GM23338 (cell line): Measurements from ENCODE around the gene NEU1. TPM values are rescaled to one million over a fixed set of nuclear protein-coding genes. Genes with fewer than 3 reads are reported as not detected.
A peak's percentile ranks its signal among the peaks of the same experiment; 100 is the strongest.

Source experiments
- ATAC-seq: fragments of 200-7000 bp; cut with Tn5 transposase; 3 replicates; pipeline ENCODE4 v1.9.1; 2020
- DNase-seq: peaks from one replicate; pipeline ENCODE4 v3.0.0-alpha.2; 2015; ENCODE audit warnings: low spot score
- H2AFZ ChIP-seq: fragments of 200-600 bp; sonication (generic); 2 replicates; pipeline ENCODE4 v1.8.0; 2016; ENCODE audit warnings: antibody characterized with exemption, mild to moderate bottlenecking, moderate library complexity
- H3F3A ChIP-seq: fragments of 200-600 bp; sonication (generic); replicated peaks from 2 replicates; pipeline ENCODE4 v1.8.0; 2017; ENCODE audit warnings: antibody characterized with exemption, mixed run types, low read depth
- H3K27ac ChIP-seq: fragments of 200-600 bp; sonication (generic); 2 replicates; pipeline ENCODE4 v1.6.1; 2016; ENCODE audit warnings: low read depth
- H3K27me3 ChIP-seq: fragments of 200-600 bp; sonication (generic); 2 replicates; pipeline ENCODE4 v1.8.0; 2016; ENCODE audit warnings: mild to moderate bottlenecking, mixed run types, moderate library complexity; ENCODE audit not compliant: insufficient read depth
- H3K36me3 ChIP-seq: fragments of 200-600 bp; sonication (generic); 2 replicates; pipeline ENCODE4 v1.8.0; 2016; ENCODE audit warnings: mild to moderate bottlenecking; ENCODE audit not compliant: insufficient read depth
- H3K4me1 ChIP-seq: fragments of 200-600 bp; sonication (generic); 2 replicates; pipeline ENCODE4 v1.8.0; 2016; ENCODE audit warnings: mild to moderate bottlenecking, moderate library complexity; ENCODE audit not compliant: insufficient read depth
- H3K4me2 ChIP-seq: fragments of 200-600 bp; sonication (generic); 2 replicates; pipeline ENCODE4 v1.7.1; 2017; ENCODE audit warnings: mixed run types
- H3K4me3 ChIP-seq: fragments of 200-600 bp; sonication (generic); 2 replicates; pipeline ENCODE4 v1.6.1; 2016; ENCODE audit warnings: mixed run types
- H3K79me2 ChIP-seq: fragments of 200-600 bp; sonication (generic); replicated peaks from 2 replicates; pipeline ENCODE4 v1.8.0; 2017; ENCODE audit warnings: mild to moderate bottlenecking; ENCODE audit not compliant: insufficient read depth
- H3K9me2 ChIP-seq: fragments of 200-600 bp; sonication (generic); 2 replicates; pipeline ENCODE4 v1.8.0; 2017; ENCODE audit not compliant: insufficient read depth
- H4K20me1 ChIP-seq: fragments of 200-600 bp; sonication (generic); replicated peaks from 2 replicates; pipeline ENCODE4 v1.8.0; 2017; ENCODE audit warnings: mild to moderate bottlenecking; ENCODE audit not compliant: insufficient read depth
- H3K27ac Mint-ChIP-seq: 2 replicates; pipeline ENCODE4 v1.8.0; 2020; ENCODE audit warnings: inconsistent platforms, mild to moderate bottlenecking, moderate library complexity, mixed read lengths
- H3K27me3 Mint-ChIP-seq: 3 replicates; pipeline ENCODE4 v1.8.0; 2022; ENCODE audit warnings: low read depth, mild to moderate bottlenecking, moderate library complexity, mixed read lengths, inconsistent platforms; ENCODE audit not compliant: insufficient read depth, poor library complexity
- H3K36me3 Mint-ChIP-seq: 3 replicates; pipeline ENCODE4 v1.8.0; 2021; ENCODE audit warnings: low read depth, mild to moderate bottlenecking, inconsistent platforms, moderate library complexity, mixed read lengths
- H3K4me1 Mint-ChIP-seq: 3 replicates; pipeline ENCODE4 v1.8.0; 2020; ENCODE audit warnings: mild to moderate bottlenecking, inconsistent platforms, mixed read lengths
- H3K4me3 Mint-ChIP-seq: 3 replicates; pipeline ENCODE4 v1.8.0; 2021; ENCODE audit warnings: moderate library complexity, mild to moderate bottlenecking, inconsistent platforms, mixed read lengths
- H3K9me3 Mint-ChIP-seq: 3 replicates; pipeline ENCODE4 v1.8.0; 2020; ENCODE audit warnings: moderate library complexity, mild to moderate bottlenecking, inconsistent platforms, mixed read lengths
- POLR2AphosphoS5 ChIP-seq: IDR thresholded peaks from 2 replicates; pipeline ENCODE4 v1.6.1; 2016; ENCODE audit warnings: antibody characterized with exemption, low read depth
- ZNF114 ChIP-seq: fragments of 250-450 bp; sonication (Bioruptor Pico); IDR thresholded peaks from 2 replicates; pipeline ENCODE4 v1.5.0; 2020; ENCODE audit warnings: mild to moderate bottlenecking, moderate library complexity
- ZNF331 ChIP-seq: fragments of 250-450 bp; sonication (Bioruptor Pico); IDR thresholded peaks from 2 replicates; pipeline ENCODE4 v1.5.0; 2020; ENCODE audit warnings: low read depth, mild to moderate bottlenecking, moderate library complexity
- polyA plus RNA-seq: library from polyadenylated mRNA; unstranded; fragments of >200 nt; fragmentation: Nextera tagmentation; extraction: Ambion mirVana; gene quantifications from 2 replicates; pipeline ENCODE4 v1.2.1, GENCODE V29; 2016
- total RNA-seq: library from RNA; depleted of rRNA; stranded (reverse); fragments of >200 nt; shearing (Covaris generic); gene quantifications from 2 replicates; pipeline ENCODE4 v1.2.3, GENCODE V29; 2014
- TF ChIP-seq, protein P1 (sequence below): IDR thresholded peaks from 2 replicates; pipeline ENCODE4 v1.6.1; 2016; ENCODE audit warnings: antibody characterized with exemption
- TF ChIP-seq, protein P2 (sequence below): IDR thresholded peaks from one replicate; pipeline ENCODE4 v1.6.1; 2018; ENCODE audit warnings: antibody characterized with exemption; ENCODE audit not compliant: unreplicated experiment

Gene NEU1
- total and polyA plus RNA-seq, 2 experiments from 2014 or later: 31.4 to 47.4 TPM

DNA sequence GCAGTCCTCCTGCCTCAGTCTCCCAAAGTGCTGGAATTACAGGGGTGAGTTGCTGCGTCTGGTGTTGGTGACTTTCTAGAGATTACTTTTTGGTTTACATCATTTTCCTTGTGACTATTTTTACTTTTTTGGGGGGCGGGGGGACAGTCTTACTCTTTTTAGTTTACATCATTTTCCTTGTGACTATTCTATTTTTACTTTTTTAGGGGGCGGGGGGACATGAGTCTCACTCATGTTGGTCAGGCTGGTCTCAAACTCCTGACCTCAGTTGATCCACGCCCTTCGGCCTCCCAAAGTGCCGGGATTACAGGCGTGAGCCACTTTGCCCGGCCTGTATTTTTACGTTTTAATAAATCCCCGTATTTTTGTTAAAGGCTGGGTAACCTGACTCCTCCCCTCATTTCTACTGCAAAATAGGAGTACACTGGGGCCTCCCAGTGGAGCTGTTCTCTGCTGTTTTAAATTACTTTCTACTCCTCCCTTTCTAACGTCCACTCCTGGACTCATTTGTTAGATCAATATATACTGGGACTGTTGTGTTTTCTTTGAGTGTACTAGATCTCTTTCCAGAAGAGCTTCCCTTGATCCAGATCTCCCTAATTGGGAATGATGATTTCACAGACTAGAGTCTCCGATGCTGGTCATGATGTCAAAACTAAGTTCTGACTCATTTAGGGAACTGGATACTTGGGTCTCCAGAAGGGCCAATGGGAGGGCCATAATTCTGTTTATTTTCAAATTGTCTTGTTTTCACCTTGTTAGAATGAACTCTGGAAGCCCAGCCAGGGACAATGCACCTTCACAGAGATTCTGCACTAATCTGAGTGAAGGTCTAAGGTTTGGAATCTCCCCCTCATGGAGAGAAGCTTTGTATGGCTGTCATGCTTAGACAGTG is 25.9 kb downstream of the NEU1 start (continued):
- TF ChIP-seq, protein P1, sequence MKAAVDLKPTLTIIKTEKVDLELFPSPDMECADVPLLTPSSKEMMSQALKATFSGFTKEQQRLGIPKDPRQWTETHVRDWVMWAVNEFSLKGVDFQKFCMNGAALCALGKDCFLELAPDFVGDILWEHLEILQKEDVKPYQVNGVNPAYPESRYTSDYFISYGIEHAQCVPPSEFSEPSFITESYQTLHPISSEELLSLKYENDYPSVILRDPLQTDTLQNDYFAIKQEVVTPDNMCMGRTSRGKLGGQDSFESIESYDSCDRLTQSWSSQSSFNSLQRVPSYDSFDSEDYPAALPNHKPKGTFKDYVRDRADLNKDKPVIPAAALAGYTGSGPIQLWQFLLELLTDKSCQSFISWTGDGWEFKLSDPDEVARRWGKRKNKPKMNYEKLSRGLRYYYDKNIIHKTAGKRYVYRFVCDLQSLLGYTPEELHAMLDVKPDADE: no peak
- no peak for TF ChIP-seq ZNF331 (CRISPR knock-in tag)
- TF ChIP-seq, protein P2, sequence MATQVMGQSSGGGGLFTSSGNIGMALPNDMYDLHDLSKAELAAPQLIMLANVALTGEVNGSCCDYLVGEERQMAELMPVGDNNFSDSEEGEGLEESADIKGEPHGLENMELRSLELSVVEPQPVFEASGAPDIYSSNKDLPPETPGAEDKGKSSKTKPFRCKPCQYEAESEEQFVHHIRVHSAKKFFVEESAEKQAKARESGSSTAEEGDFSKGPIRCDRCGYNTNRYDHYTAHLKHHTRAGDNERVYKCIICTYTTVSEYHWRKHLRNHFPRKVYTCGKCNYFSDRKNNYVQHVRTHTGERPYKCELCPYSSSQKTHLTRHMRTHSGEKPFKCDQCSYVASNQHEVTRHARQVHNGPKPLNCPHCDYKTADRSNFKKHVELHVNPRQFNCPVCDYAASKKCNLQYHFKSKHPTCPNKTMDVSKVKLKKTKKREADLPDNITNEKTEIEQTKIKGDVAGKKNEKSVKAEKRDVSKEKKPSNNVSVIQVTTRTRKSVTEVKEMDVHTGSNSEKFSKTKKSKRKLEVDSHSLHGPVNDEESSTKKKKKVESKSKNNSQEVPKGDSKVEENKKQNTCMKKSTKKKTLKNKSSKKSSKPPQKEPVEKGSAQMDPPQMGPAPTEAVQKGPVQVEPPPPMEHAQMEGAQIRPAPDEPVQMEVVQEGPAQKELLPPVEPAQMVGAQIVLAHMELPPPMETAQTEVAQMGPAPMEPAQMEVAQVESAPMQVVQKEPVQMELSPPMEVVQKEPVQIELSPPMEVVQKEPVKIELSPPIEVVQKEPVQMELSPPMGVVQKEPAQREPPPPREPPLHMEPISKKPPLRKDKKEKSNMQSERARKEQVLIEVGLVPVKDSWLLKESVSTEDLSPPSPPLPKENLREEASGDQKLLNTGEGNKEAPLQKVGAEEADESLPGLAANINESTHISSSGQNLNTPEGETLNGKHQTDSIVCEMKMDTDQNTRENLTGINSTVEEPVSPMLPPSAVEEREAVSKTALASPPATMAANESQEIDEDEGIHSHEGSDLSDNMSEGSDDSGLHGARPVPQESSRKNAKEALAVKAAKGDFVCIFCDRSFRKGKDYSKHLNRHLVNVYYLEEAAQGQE: no peak

DNA sequence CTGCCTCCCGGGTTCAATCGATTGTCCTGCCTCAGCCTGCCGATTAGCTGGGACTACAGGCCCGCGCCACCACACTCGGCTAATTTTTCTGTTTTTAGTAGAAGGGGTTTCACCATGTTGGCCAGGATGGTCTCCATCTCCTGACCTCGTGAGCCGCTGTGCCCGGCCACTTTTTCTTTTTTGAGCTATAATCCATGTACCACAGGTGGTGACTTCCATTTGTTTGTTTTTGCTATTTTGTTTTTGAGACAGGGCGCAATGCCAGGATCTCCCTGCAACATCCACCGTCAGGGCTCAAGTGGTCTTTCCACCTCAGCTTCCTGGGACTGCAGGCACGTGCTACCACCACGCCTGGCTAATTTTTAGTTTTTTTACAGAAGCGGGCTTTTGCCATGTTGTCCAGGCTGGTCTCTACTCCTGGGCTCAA is 26.6 kb downstream of the NEU1 start:
- no peaks in the 10 kb centered on the region for H3K27me3 ChIP-seq
- Mint-ChIP-seq H3K4me3 (peak overlapping the region; percentile 97), H3K27me3 (peaks cover 22% of the 10 kb centered on the region), H3K27ac (peak overlapping the region; percentile 98), H3K36me3 (peaks cover 65% of the 10 kb centered on the region), H3K4me1 (peaks cover 26% of the 10 kb centered on the region), H3K9me3 (peaks cover 7% of the 10 kb centered on the region; the same call in 1 of the 3 replicates)
- H4K20me1 ChIP-seq: peaks cover 40% of the 10 kb centered on the region
- no peak overlapping the region for H2AFZ ChIP-seq
- no peak for ATAC-seq
- H3K36me3 ChIP-seq: peaks cover 50% of the 10 kb centered on the region
- peak overlapping the region; percentile 83 for H3K27ac ChIP-seq
- H3K4me3 ChIP-seq: peak overlapping the region; percentile 84
- TF ChIP-seq ZNF114 (CRISPR knock-in tag): no peak
- TF ChIP-seq POLR2AphosphoS5: 0 out of 2 replicates have a peak, but pooled peaks have one; percentile 42
- H3K9me2 ChIP-seq: no peaks in the 10 kb centered on the region
- peaks cover 22% of the 10 kb centered on the region for H3K4me1 ChIP-seq
- no peak for DNase-seq
- peaks cover 66% of the 10 kb centered on the region for H3F3A ChIP-seq
- peak overlapping the region; percentile 99 for H3K4me2 ChIP-seq
- peaks cover 52% of the 10 kb centered on the region for H3K79me2 ChIP-seq
